KOPT-K1 (cell line): ENCODE data around the gene PACSIN1.

Experiments
- H3K27ac ChIP-seq: fragments of 200-600 bp; sonication (generic); 2 replicates; pipeline ENCODE4 v1.5.1; 2016; ENCODE audit warnings: antibody characterized with exemption, mild to moderate bottlenecking, low read depth, low read length; ENCODE audit not compliant: poor library complexity, severe bottlenecking
- H3K36me3 ChIP-seq: fragments of 200-600 bp; sonication (generic); 2 replicates; pipeline ENCODE4 v1.5.1; 2017; ENCODE audit warnings: antibody characterized with exemption, mild to moderate bottlenecking, low read length, moderate library complexity; ENCODE audit not compliant: insufficient read depth
- H3K9me3 ChIP-seq: fragments of 200-600 bp; sonication (generic); 2 replicates; pipeline ENCODE4 v1.5.1; 2017; ENCODE audit warnings: antibody characterized with exemption, low read length, mild to moderate bottlenecking; ENCODE audit not compliant: insufficient read depth, poor library complexity, severe bottlenecking

Gene PACSIN1

DNA sequence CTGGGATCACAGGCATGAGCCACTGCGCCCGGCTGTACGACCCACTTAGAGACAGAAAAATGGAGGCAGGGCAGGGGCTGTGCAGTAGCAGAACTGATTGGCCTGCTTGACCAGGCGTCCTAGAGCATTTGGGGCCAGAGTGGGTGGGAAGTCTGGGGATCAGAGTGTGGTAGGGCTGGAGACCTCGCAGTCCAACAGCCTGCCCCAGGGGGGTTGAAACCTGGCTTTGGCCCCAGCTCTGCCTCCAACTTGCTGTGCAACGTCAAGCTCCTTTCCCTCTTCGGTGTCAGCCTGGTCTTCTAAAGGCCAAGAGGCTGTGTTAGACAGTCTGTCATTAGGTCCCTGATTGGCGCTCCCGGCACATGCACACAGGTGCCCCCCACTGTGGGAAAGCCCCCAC is 105.5 kb downstream of the PACSIN1 start:
- Histone ChIP-seq H3K27ac (no peak overlapping the region), H3K9me3 (no peaks in the 10 kb centered on the region), H3K36me3 (no peaks in the 10 kb centered on the region)

DNA sequence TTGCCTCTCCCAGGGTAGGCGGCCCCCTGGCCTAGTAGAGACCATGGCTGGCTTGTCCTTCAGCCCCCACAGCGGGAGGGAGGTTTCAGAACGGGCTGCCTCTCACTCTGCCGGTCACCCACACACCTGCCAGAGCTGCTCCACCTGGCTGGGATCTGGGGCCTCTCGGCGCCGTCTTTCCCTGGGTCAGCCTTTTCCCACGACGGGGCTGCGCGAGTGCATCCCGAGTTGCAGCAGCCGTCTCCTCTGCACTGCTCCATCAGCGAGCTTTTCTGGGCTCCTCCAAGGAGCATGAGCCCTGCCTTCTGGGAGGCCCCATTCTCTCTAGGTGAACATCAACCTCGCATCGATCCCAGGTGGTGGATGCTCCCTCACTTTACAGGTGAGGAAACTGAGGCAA is 106.1 kb downstream of the PACSIN1 start:
- H3K36me3 ChIP-seq = no peaks in the 10 kb centered on the region
- H3K27ac ChIP-seq = no peak overlapping the region
- H3K9me3 ChIP-seq = no peaks in the 10 kb centered on the region

DNA sequence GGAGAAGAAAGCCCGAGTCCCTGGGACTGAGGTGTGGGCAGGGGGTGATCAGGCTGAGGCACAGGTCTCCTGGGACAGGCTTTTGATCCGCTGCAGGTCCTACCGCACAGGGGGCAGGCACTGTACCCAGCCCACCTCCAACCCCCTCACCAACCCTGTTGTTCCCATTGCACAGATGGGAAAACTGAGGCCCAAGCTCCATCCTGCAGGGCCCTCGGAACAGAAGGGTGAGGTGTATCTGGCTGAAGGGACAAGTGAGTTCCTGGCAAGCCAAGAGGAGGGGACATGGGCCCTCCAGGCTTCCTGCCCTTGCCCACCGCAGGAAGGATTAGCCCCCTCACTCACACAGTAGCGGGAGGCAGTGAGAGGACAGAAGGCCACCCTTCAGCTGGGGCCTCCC is 106.7 kb downstream of the PACSIN1 start:
- no peaks in the 10 kb centered on the region for H3K9me3 ChIP-seq
- no peak overlapping the region for H3K27ac ChIP-seq
- H3K36me3 ChIP-seq = no peaks in the 10 kb centered on the region

DNA sequence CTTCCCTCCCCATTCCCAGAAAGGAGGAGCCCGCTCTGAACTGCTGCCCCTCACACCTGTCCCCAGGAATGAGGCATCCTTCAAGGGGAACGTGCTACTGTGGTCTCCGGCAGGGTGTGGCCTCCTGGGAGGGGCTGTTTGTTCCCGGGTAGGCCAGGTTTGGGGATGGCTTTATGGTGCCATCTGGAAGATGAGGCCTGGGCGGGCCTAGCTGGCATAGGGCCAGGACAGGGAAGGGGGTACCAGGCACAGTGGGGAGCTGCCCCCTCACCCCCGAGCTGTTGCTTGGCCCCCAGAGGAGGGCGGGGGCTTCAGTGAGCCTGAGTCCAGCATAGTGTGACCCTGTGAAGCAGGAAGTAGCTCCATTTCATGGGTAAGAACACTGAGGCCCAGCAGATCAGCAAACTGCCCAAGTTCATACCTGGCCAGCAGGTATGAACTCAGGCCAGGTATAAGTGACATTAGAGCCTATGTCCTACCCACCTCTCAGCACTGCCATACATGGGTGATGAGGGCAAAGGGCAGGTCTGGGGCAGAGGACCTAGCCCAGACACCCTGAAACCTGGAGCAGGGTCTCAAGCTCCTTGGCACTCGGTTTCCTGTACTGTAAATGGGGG is 107.8 kb downstream of the PACSIN1 start:
- Histone ChIP-seq H3K36me3 (no peaks in the 10 kb centered on the region), H3K27ac (no peak overlapping the region), H3K9me3 (no peaks in the 10 kb centered on the region)

DNA sequence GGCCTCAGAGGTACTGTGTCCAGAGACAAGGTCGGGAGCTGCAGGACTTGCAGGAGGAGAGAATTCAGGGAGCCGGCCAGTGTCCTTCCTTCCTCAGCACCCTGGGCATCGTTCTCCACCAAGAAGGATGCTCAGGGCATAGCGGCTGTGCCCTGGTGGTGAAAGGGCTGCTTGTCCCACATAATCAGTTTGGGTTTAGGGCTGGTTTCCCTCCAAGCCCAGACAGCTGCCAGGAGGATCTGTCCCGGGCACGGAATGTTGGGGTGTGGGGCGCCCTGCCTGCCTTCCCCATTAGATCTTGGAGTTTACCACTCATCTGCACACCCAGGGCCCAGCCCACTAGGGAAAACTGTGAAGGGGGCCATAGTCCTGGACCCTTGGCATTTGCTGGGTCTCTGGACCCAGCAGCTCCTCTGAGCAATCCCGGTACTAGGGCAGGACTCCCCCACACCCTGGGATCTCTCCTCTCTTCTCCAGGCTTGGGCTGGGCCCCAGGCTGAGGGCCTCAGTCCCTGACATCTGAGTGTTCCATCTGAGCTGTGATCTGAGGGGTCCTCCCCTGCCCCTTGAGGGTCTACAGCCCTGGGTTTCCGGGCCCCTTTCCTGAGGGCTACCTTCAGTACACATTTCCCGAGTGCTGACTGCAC is 108.9 kb downstream of the PACSIN1 start:
- Histone ChIP-seq H3K36me3 (no peaks in the 10 kb centered on the region), H3K9me3 (no peaks in the 10 kb centered on the region), H3K27ac (no peak overlapping the region)

DNA sequence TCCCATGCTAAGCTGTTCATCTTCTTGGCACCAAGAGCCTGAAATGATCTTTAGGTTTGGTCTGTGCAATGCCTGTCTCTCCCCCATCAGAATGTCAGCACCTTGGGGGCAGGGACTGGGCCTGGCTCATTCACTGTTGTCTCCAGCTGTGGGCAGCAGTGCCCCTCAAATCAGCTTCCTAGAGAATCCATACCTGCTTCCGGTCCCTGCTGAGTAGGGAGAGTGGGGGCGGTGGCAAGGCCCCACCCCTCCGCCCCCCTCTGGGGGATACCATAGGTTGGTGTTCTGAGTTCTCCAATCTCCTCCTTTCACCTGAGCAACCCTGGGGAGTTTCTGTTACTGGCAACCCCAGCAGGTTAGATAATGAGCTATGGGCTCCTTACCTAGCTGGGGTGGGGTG is 109.5 kb downstream of the PACSIN1 start:
- no peak overlapping the region for H3K27ac ChIP-seq

DNA sequence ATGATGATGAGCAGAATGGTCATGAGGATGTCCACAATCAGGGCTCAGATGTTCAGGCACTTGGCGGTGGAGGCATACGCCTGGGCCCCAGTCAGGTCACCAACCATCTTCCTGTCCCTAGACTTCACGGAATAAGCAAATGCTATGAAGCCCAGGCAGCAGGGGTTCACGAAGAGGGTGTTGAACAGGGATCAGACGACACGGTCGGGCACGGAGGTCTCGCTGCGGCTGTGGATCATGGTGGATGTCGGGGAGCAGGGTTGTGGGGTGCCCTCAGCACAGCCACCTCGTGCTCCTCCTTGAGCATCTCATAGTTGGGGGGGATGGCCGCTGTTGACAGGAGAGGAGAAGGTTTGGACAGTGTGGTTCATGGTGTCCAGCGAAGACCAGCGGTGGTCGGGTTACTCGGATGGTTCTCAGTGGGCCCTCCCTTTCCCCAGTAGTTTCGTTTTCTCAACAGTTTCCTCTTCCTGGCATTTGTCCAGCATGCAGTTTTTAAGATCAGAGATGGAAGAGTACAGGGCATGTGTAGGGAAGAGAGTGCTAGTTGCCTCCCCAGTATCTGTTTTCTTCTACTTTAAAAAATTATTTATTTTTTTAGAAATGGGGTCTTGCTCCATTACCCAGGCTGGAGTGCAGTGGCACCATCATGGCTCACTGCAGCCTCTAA is 110.5 kb downstream of the PACSIN1 start:
- H3K27ac ChIP-seq = no peak overlapping the region
- no peaks in the 10 kb centered on the region for H3K36me3 ChIP-seq
- no peaks in the 10 kb centered on the region for H3K9me3 ChIP-seq

More for the DNA sequence above, 109.5 kb downstream of the PACSIN1 start:
- H3K36me3 ChIP-seq = no peaks in the 10 kb centered on the region
- no peaks in the 10 kb centered on the region for H3K9me3 ChIP-seq

DNA sequence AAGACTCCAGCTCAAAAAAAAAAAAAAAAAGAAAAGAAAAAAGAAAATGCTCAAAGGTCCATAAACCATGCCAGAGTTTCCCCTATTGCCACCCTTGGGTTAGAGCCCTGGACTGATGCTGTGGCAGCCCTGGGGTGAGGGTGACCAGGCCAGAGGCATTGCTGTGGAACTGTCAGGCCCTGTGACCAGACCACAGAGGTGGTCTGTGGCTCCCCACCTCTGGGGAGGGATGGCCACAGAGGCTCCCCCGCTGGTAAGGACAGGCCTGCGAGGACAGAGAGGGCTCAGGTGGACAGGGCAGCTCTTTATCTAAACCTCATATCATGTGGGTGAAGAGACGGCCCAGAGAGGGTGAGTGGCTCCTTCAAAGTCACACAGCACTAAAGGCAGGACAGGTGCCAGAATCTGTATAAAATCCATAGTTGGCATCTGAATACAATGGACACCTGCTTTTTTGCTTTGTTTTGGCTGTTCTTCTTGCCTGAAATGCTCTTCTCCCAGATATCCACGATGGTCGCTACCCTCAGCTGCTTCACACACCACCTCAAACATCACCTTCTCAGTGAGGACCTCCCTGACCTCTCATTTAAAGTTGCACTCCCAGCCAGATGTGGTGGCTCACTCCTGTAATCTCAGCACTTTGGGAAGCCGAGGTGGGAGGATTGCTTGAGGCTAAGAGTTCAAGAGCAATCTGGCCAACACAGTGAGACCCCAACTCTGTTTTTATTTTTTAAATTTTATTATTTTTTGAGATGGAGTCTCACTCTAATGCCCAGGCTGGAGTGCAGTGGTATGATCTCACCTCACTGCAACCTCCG is 112.8 kb downstream of the PACSIN1 start:
- Histone ChIP-seq H3K36me3 (peaks cover 4% of the 10 kb centered on the region; the same call in 1 of the 2 replicates), H3K27ac (no peak overlapping the region), H3K9me3 (no peaks in the 10 kb centered on the region)

DNA sequence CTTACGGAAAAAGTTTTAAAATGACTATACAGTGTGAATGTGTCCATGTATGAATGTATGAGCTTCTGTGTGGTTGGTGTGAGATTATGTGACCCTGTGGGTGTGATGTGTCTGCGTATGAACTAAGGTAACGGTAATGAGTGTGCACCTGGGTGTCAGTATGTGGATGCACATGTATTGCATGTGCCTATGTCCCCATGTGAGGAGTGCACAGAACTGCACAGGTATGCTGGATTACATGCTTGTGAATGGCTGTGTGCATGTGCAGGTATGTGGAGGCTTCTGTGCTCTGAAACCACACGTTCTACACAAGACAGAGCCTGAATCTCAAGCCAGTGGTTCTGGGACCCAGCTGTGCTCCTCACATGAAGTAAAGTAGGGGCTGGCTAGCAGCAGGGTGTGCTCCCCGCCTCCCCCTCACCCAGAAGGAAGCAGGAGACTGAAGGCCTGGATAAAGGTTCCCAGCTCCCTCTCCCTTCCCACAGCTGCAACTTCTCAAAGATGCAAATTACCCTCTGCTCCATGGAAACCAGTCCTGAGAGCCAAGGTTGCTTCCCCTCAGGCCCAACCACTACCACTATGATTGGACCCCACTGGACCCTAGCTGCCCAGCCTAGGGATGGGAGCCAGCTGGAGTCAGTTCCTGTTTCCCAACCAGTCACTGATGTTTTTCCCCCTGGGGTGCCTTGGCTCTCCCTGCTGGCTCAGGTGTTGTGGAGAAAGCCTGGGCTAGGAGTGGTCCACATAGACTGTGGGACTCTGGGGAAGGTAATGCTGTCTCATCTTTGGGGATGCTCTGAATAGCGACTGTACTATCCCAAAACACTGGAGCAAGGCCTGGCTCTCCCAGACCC is 115.1 kb downstream of the PACSIN1 start:
- H3K36me3 ChIP-seq = peaks cover 4% of the 10 kb centered on the region; the same call in 1 of the 2 replicates
- no peak overlapping the region for H3K27ac ChIP-seq
- H3K9me3 ChIP-seq = no peaks in the 10 kb centered on the region

DNA sequence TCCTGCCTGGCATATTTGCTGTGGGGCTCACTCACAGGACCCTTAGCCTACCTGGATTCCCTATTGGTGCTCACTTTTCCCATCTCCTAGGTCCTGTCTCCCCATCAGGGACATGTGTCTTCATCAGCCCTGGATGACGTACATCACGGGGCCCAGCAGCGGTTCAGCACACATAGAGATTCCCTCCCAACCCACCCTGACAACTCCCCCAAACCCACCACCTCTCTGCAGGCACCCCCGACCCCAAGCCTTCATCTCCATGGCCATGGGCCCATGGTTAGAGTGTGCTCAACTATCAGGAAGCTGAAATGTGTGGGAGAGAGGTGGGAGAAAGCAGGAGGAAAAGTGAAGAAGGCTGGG is 115.7 kb downstream of the PACSIN1 start:
- peaks cover 8% of the 10 kb centered on the region; the same call in 1 of the 2 replicates for H3K36me3 ChIP-seq
- no peak overlapping the region for H3K27ac ChIP-seq

DNA sequence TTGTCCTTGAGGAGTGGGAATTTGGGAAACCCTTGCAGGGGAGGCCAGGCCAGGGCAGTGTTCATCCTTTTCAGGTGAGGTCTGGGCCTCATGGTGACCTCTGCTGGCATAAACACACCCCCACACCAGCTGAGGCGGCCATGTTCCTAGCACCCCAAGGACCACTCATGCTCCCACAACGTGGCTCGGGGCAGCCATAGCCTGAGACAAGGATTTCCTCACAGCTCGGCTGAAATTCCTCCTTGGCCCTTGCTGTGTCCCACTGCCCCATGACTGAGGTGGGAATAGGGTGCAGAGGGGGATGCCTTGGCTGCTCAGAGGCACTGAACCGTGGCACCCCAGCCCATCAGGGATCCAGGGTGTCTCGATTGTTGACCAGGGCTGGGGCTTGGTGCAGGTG is 117.6 kb downstream of the PACSIN1 start:
- no peaks in the 10 kb centered on the region for H3K9me3 ChIP-seq
- H3K36me3 ChIP-seq = peaks cover 25% of the 10 kb centered on the region; the same call in 1 of the 2 replicates
- H3K27ac ChIP-seq = no peak overlapping the region

More for the DNA sequence above, 115.7 kb downstream of the PACSIN1 start:
- no peaks in the 10 kb centered on the region for H3K9me3 ChIP-seq

DNA sequence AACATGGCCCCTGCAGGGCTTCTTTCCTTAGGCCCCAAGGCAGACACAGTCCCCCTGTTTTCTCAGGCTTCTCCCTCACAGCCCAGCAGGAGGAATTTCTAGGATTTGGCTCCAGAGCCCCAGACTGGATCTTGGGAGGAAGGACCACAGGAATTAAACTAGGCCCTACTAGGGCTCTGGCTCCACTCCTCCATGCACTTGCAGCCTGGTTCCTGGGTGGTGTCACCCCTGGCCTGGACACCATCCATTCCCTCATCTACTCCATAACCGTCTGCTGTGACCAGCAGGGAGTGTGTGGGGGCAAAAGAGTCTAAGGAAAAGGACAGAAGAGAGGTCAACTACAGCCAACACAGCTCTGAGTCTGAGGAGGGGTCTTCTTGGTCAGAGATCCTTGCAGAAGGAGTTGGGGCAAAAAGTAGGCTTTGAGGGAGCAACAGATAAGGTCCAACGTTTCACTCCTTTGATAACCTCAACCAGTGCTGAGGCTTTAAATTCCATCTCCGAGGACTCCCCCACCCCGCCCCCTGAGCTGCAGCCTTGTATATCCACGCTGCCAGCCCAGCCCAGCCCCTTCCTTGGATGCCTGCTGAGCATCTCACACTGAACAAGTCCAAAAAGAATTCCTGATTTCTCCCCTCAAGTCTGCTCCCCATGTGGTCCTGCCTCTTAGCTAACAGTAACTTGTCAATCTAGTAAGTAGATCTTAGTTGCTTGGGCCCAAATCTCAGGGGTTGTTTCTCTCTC is 118.2 kb downstream of the PACSIN1 start:
- peaks cover 30% of the 10 kb centered on the region for H3K36me3 ChIP-seq
- no peak overlapping the region for H3K27ac ChIP-seq
- no peaks in the 10 kb centered on the region for H3K9me3 ChIP-seq

DNA sequence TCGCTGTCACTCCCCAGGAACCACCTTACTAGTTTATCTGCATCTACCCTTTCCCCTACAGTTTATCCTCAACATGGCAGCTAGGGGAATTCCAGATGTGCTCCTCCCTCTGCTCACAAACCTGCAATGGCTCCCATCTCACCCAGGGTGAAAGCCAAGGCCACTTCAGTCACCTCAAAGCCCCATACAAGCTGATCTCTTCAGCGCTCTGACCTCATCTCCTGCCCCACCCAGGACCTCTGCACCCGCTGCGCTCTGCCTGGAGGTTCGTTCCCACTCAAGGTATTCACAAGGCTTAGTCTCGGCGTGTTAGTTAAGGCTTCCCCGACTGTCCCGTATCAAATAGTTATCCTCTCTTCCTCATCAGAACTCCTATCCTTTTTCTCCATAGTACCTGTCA is 118.8 kb downstream of the PACSIN1 start:
- H3K36me3 ChIP-seq = peaks cover 37% of the 10 kb centered on the region

More for the DNA sequence above, 118.8 kb downstream of the PACSIN1 start:
- Histone ChIP-seq H3K27ac (no peak overlapping the region), H3K9me3 (no peaks in the 10 kb centered on the region)
